DLD1 (cell line): ENCODE results near the gene UBAC1.

Source experiments
- in situ Hi-C: cut with HindIII; loops from 2 replicates; pipeline ENCODE4 v1.10.0; 2017; ENCODE audit warnings: low sequenced_read_pairs

The UBAC1 gene

GRCh38 chr9:135994501-135995192, 33.5 kb upstream of the UBAC1 start:
- in situ Hi-C loops = no loop called here

GRCh38 chr9:135993765-135994500, 32.8 kb upstream of the UBAC1 start:
- in situ Hi-C loops = no loop called here

- in situ Hi-C loops = no loop called here
These were observed 32.2 kb upstream of the UBAC1 start for GRCh38 chr9:135993409-135993742.

- in situ Hi-C loops = no loop called here
These were observed 31.6 kb upstream of the UBAC1 start for GRCh38 chr9:135992486-135993408.

GRCh38 chr9:135991771-135992170, 30.6 kb upstream of the UBAC1 start:
- in situ Hi-C loops = no loop called here

- in situ Hi-C loops = no loop called here
These were observed 29.6 kb upstream of the UBAC1 start for GRCh38 chr9:135990468-135991429.

- in situ Hi-C loops = no loop called here
These were observed 28.7 kb upstream of the UBAC1 start for GRCh38 chr9:135989722-135990467.

- in situ Hi-C loops = no loop called here
These were observed 28.0 kb upstream of the UBAC1 start for GRCh38 chr9:135989157-135989556.

- in situ Hi-C loops = no loop called here
These were observed 27.3 kb upstream of the UBAC1 start for GRCh38 chr9:135988493-135988892.

GRCh38 chr9:135987838-135988404, 26.7 kb upstream of the UBAC1 start:
- in situ Hi-C loops = no loop called here

GRCh38 chr9:135986605-135987004, 25.4 kb upstream of the UBAC1 start:
- in situ Hi-C loops = no loop called here

GRCh38 chr9:135985889-135986288, 24.7 kb upstream of the UBAC1 start:
- in situ Hi-C loops = no loop called here

- in situ Hi-C loops = no loop called here
These were observed 24.2 kb upstream of the UBAC1 start for GRCh38 chr9:135985459-135985774.

- in situ Hi-C loops = no loop called here
These were observed 23.0 kb upstream of the UBAC1 start for GRCh38 chr9:135984072-135984710.

- in situ Hi-C loops = no loop called here
These were observed 22.3 kb upstream of the UBAC1 start for GRCh38 chr9:135983208-135984071.

- in situ Hi-C loops = no loop called here
These were observed 21.5 kb upstream of the UBAC1 start for GRCh38 chr9:135982499-135983207.

GRCh38 chr9:135980926-135981630, 19.9 kb upstream of the UBAC1 start:
- in situ Hi-C loops = no loop called here
